Stimulated activated CD4-positive, alpha-beta T cell treated with anti-CD3 and anti-CD28 coated beads, Interleukin-1b, Interleukin-23, amount 100 ng/mL, for 24 hours (primary cell): ENCODE results near the gene MAT2B.
"Not testable (repeated sequence)": the region's sequence is repeated elsewhere in the genome, so short reads cannot be mapped to it uniquely, and the experiment has no call there.

Source experiments
- DNase-seq, 4 experiments: peaks; one replicate each; pipeline ENCODE4 v3.0.0-alpha.2; 2020; ENCODE audit warnings: low read depth in 4 of 4, low spot score in 1 of 4

Gene MAT2B

DNA sequence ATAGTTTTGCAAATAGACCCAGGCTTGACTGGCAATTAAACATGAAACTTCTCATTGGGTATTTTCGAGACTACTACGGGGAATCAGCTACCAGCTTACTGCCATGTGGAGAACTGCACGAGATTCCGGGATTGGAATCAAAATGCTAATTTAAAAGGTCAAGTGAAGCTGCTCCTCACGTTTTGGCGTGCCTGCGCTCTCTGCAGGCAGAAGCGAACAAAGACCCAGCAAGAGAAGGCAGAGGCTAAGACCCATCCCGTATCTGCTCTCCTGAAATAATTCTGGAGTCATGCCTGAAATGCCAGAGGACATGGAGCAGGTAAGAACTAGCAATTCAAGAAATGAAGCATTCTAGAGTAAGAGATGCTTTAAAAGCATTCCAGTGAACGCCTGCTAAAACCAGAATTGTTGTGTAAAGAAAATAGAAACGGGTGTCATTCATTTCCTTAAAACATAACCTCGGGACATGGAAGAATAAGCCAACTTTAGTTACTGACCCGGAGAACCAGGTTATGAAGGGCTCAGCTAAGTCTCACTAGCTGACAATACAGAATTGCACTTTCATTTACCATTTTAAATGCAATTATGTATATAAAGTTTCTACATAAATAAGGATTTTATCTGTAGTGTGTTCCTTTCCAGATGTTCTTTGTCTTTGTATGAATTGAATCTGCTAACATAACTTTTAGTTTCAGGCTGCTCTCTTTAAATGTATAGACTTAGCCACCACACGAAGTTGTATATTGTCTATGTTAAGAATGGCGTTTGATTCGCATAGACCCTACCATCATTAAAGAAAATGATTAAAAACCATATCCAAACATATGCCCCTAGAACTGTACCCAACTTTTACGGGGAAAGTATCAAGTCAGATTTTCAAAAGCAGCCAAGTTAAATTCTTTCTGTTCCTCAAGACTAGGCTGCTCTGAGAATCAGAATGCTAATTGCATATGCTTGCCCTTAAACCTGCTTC, 2.0 kb upstream of the MAT2B start:
- no peak for DNase-seq

DNA sequence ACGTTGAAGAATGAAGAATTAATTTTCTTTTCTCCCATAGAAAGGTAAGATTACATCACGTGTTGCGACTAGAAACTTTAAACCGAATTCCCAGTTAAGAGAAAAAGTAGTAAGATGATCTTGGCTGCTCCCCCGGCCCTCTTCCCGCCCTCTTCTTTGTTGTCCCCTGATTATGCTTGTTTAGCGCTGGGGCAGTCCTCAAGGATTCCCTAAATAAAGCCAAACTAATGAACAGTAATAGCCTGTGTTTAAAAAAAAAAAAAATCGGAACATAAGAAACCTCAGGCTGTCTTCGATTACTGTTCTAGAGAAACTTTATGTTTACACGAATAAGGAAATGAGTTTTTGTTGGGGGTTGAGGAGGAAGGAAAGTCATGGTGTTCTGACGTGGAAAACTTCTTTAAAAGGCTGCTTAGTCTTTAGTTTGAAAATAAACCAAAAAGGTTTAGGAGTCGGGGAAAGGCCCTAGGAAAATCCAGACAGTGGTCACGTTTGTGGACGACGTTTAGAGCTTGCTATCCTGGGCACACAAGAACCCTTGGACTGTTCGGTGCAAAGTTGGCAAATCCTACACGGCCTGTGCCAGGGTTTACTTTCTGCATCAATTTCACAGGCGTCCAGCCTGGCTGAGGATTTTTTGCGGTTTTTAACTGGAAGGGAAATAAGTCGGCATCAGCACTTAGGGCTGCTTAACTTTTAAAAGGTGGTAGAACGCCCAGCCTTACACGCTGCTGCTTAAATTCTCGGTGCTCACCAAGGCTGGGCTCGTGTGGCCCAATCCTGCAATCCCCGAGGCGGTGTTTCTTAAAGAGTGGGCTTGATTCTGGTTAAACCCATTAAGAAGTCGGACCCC, 1.1 kb upstream of the MAT2B start:
- no peak for DNase-seq

DNA sequence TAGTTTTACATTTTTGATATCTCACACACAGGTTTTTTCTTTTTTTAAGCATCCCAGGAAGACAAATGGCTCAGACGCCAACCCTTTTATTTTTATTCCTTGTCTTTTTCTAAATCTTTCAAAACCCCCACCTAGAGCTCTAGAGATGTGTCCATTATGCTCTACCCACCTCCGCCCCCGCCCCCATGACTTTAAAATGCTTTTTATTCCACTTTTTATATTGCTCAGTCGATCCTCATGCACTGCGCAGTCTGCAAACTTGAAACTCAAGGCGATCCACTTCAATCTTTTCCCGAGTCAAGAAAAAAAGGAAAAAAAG, 411 bp upstream of the MAT2B start:
- no peak for DNase-seq

DNA sequence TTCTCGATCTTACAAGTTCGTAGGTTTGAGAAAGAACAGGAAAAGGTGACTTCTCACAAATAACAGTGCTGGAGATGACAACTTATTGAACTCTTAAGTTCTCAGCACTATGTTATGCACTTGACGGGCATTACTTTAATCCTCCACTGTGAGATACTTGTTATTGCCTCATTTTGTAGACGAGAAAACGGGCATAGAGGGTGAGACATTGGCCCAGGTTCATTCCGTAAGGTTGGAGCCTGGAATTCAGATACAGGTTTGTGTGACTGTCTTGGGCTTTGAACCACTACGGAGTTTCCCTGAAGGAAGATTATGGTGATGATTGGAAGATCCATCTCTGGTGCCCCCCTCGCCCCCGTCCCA, 657 bp downstream of the MAT2B start:
- no peak for DNase-seq

DNA sequence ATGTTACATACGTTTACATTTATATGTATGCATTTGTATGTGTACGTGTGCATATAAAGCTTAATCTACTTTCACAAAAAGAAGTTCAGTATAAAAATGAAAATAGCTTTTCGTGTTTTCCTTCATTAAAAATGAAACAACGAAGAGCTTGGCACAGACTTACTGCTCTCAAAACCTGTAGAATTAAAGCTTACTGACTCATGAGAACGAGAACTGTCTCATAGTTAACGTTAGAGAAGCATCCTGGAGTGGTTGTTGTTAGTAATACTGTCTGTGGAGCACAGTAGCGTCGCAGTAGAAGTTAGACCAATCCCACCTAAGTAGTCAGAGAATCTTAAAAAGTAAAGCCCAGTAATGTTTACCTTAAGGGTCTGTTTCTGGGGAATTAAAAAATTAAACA, 1.3 kb downstream of the MAT2B start:
- DNase-seq, result no peak

DNA sequence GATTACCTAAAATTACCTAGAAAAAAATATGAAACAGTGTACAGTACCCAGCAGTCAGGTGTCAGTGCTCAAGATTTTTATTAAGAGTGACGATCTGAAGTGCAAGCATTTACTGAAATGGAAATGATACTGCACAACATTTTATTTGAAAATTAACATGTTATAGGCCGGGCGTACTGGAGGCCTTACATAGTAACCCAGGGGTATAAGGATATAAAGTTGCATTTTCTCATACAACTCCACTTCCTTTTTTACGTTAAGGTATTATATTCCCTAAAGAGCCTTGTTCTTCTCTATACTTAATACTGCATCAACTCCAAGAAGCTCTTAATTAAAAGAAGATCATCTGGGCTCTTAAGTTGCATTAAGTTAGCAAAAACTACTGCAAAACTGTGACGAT, 3.3 kb downstream of the MAT2B start:
- DNase-seq, result no peak

DNA sequence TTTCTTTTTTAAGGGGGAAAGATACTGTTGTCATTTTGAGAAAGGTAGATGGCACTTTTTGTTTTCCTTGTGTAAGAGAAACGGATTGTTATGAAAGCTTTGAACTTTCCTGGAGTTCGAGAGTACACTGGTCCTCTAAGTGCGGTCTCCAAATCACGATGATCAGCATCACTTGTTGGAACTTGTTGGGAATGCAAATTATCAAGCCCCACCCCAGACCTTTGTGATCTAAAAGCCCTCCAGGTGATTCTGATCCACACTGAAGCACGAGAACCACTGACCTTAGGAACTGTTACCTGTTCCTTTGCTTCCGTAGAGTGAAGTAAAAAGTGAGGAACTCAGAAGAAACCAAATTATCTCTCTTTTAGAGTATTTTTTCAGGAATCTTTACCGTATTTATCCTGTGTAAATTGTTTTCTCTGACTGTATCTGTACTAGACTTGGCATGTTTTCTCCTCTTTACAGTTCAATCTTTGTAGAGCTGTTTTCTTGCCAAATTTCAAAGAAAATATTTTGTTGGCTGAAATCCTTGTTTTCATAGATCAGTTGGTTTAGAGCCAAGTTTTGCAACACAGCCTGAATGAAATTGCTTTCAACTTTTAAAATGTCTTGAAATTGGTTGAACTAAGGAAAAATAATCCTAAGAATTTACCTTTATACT, 4.0 kb downstream of the MAT2B start:
- DNase-seq, result no peak

DNA sequence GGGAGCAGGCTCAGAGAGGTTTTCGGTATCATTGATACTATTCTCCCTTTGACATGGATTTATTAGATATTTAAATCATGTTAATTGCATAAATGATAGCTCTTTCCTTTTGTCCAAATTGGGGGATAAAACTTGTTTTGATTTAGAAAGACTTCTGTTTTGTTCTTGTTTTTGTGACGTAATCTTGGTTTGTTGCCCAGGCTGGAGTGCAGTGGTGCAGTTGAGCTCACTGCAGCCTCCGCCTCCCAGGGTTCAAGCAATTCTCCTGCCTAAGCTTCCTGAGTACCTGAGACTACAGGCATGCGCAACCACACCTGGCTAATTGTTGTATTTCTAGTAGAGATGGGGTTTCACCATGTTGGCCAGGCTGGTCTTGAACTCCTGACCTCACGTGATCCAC, 7.1 kb downstream of the MAT2B start:
- DNase-seq, result no peak

DNA sequence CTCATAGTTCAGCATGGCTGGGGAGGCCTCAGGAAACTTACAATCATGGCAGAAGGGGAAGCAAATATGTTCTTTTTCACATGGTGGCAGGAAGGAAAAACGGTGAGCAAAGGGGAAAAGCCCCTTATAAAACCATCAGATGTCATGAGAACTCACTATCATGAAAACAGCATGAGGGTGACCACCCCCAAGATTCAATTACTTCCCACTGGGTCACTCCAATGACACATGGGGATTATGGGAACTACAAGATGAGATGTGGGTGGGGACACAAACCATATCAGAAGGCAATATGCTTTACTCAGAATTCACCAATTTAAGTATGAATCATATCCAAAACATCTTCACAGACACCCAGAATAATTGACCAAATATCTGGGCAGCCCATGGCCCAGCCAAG, 19.7 kb downstream of the MAT2B start:
- no peak for DNase-seq

DNA sequence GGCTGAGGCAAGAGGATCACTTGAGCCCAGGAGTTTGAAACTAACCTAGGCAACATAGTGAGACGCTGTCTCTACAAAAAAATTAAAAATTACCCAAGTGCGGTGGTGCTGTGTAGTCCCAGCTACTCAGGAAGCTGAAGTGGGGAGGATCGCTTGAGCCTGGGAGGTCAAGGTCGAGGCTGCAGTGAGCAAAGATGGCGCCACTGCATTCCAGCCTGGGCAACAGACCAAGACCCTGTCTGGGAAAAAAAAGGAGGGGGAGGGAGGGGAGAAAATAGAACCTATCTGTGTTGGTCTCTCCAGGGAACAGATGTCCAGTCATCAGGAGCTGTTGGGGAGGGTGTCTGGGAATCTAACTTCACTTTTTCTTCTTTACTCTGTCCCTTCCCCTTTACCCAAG, 24.3 kb downstream of the MAT2B start:
- no peak for DNase-seq

DNA sequence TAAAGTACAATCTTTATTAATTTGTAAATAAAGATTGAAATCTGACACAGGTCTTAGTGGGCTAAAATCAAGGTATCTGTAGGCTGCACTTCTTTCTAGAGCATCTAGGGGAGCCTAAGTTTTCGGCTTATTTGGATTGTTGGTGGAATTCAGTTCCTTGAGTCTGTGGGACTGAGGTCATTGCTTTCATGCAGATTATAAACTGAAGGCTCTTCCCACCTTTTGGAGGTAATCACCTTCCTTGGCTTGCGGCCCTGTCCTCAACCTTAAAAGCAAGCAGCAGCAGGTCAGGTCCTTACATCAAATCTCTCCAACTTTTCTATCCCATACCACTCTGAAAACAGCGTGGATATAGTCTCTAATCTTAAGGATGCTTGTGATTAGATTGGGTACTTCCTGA, 25.9 kb downstream of the MAT2B start:
- DNase-seq, result no peak

DNA sequence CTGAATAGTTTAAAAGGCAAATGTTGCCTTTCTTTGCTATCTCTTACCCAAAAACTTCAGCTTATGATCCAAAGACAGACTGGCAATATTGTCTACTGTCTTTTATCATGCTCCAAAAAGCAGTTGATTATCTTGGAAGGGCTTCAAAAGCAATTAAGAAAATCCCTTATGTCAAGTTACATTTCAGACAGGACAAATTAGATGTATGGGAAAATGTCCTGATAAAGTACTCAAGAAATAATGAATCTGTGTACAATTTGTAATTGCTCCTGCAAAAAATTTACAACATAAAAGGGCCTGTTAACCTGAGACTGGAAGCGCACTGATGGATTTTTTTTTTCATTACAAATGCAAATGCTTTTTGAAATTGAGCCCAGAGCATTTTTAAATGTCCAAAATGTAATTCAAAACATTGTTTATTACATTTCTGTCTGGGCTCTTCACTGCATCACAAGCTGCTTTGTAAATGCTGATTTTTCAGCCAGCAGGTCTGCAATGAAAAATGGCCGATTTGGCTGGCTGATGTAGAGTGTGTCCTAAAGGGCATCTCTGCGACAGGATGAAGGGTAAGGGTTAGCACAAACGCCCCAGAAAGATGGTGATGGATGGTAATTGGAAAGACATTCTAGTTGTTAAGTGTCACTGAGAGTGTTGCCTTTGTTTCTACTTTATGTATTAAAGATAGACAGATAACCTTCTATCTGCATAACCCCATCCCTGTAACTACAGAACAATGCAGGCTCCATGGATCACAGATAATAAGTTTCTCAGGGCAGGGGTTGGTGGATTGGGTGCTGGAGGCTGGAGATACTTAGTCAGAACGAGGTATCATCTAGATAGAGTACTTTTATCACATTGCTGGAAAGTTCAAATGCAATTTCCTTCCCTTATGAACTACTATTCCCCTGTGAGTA, 27.0 kb downstream of the MAT2B start:
- no peak for DNase-seq

DNA sequence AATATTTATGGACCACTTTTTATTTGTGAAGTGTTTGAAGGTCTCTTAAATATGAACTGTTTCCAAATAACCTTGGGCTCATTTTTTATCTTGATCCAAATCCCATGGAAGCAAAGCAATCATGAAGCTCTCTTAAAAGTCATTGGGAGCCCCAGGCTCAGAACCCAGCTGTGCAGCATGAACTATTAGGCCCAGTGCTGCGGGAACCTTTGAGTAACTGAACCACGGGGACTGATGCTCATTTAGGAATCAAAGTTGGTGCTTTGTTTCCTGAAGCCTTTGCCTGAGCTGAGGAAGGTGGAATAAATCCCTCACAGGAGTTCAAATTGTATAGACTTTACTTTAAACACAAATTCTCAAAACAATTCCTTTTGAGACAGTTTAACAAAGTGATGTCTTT, 27.8 kb downstream of the MAT2B start:
- DNase-seq, result no peak

DNA sequence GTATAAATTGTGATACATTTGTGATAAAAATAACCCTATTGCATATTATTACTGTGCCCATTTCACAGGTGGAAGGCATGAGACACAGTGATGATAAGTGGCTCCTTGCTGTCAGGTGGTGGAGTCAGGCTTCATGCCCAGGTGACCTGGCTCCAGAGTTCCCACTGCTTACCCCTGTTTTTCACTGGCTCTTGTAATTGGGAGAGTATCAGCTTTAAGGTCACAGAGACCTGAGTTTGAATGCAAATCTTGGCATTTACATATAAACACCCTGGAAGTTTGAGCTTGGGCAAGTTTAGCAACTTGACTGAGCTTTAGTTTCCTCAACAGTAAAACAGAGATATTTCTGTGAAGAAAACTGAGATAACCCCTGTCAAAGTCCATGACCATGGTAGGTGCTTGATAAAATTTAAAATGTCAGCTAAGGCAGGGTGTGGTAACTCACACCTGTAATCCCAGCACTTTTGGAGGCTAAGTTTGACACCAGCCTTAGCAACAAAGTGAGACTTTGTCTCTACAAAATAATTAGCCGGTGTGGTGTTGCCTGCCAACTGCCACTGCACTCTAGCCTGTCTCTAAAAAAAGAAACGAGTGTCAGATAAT, 29.2 kb downstream of the MAT2B start:
- DNase-seq, result no peak

DNA sequence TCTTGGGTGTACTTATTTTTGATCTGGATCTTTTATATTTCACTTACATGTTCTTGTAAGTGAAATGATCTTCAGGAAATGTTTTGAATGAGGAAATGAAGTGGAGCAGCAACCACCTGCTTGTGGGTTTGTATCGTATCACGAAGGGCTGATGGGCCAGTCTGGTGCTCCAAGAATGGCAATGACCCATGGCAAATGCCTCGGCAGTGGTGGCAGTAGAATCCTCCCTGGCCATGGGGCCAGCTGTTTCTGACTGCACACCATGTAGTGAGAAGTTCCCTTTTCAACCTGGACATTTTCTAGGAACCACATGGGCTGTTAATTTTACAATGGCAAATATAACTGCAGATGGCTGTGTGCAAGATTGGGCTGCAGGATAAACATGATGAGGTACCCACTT, 29.9 kb downstream of the MAT2B start:
- no peak for DNase-seq

DNA sequence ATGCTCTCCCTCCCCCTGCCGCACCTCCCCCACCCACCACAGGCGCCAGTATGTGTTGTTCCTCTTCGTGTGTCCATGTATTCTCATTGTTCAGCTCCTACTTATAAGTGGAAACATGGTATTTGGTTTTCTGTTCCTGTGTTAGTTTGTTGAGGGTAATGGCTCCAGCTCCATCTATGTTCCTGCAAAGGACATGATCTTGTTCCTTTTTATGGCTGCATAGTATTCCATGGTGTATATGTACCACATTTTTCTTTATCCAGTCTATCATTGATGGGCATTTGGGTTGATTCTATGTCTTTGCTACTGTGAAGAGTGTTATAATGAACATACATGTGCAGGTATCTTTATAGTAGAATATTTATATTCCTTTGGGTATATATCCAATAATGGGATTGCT, 31.0 kb downstream of the MAT2B start:
- not testable (repeated sequence) for DNase-seq

DNA sequence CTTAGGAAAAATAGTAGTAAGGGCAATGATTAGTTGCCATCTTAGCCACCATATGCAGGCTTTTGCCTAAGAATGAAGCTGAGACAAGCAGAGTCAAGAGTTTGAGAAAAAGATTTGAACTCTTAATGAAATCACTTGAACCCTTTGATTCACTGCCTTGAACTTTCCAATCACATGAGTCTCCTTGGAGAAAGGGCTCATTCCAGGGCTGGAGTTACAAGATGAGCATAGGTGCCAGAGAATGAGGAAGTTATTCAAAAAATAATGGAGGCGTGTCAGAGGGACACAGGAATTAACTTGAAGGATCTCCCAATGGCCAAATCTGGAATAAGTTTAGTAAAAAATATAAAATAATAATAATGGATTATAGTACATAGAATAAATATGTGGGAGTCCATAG, 35.3 kb downstream of the MAT2B start:
- no peak for DNase-seq

DNA sequence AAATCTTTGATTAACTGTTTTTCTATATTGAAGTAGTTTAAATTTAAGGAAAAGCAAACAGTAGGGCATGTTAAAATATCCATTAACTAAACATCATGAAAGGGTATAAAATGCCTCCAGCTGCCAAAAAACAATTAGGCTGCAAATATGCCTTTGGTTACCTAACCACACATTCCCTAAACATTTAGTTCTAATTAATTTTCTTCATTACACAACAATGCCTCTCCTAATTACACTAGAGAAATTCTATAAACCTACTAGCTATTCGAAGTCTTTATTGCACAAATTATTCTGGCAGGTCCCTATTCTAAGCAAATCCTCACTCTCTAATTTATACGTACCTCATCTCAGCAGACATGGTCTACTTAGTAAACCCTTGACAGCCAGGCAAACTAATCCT, 37.4 kb downstream of the MAT2B start:
- no peak for DNase-seq

DNA sequence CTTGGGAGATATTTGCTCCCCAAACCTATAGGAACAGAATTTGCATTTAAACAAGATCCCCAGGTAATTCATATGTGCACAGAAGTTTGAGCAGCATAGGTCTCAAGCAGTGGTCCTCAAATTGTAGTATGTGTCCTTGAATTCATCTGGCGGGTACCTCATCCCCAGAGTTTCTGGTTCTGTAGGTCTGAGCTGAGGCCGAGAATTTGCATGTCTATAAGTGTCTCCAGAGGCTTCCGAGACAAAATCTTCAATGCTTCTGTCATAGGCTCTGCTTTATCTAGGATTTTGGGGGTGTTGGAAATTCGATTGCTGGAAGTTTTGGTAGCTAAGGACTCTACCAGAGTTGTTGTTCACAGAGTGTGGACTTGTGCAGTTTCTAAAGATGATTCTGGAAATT, 38.6 kb downstream of the MAT2B start:
- DNase-seq, result no peak

DNA sequence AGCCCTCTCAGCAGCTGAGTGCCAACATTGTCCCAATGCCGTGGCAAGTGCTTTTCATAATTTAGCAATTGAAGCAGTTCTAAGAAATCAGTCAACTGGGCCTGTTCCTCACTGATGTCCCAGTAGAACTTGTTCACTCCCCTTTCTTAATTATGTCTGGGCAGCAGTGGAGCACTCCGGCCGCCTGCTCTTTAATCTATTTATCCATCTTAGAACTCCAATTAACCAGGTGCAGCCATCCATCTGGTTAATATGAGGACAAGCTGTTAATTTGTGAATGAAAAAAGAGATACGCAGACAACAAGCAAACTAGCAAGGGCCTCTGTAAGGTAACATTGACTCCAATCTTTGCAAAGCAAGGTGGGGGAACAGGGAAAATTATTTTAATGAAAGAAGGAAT, 39.4 kb downstream of the MAT2B start:
- DNase-seq, result no peak

DNA sequence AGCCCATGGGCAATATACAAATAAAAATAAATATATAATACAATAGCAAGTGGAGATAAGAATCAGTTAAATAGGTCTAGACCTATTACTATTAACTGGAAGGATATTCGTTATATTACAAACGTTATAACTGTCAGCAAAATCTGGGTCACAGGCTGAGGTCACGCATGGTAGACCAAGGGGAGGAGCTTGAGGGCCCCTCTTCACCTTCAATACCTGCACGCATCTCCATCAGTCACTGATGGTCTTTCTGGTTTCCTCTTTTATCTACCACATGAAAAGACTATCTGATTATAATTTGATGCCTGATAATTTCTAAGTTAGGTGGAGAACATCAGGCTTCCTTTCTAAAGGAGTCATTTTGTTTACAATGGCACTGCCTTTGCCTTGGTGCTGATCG, 43.2 kb downstream of the MAT2B start:
- DNase-seq, result no peak
